ENCODE results near the gene CIPC.

DNA sequence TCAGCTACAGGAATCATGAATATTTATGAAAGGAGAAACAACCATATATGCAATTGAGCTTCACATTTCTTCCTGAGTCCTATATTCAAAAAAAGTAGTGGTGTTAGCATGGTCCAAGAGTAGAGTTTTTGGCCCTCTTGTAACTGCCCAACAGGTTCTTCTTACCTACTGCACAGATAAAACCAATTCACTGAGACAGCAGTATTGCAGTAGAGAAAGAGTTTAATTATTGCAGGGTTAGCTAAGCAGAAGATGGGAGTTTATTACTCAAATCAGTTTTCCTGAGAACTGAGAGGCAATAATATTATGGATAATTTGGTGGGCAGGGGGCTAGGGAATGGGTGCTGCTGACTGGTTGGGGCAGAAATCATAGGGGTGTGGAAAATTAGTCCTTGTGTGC, 6.5 kb upstream of the CIPC start:
- TF ChIP-seq CTCF (IDR thresholded peaks at IDR 0.05) (no peak), POLR2A (IDR thresholded peaks at IDR 0.05) (no peak)
